NCI-H1436 treated with DMSO at 0.1 percent for 48 hours (cell line): ENCODE data around the gene DMRTC2.

Source experiments
- DNase-seq: peaks from one replicate; lab custom pipeline; 2025; lab: John Stamatoyannopoulos, UW

Gene DMRTC2

DNA sequence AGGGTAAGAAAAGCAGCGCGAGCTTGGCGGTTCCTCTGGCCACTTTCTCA, at the start of gene DMRTC2:
DMRTC2 (plus strand) TSS at position 42 of the 50 bp plus-strand sequence. CDS start 2,387 bp downstream, outside the sequence.
- no peak for DNase-seq

DNA sequence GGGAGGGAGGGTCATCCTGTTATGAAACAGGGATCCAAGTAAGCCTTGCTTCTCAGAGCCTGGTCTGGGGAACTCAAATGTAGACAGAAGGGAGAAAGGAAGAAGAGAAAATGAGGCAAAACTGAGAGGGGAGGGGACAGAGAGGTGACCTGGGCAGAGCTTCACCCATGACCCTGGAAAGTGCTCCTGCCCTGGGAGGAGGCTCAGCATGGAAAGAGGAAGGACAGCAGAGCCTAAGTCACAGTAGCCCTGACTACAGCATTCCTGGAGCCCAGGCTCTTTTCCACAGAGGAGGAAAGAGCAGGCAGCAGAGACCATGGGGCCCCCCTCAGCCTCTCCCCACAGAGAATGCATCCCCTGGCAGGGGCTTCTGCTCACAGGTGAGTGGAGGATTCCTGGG, 48.5 kb upstream of the DMRTC2 start, which contains the start of gene CEACAM3:
CEACAM3 (plus strand) TSS at position 226 of the 400 bp plus-strand sequence; CDS start at position 317, 91 bp downstream.
- DNase-seq: no peak

DNA sequence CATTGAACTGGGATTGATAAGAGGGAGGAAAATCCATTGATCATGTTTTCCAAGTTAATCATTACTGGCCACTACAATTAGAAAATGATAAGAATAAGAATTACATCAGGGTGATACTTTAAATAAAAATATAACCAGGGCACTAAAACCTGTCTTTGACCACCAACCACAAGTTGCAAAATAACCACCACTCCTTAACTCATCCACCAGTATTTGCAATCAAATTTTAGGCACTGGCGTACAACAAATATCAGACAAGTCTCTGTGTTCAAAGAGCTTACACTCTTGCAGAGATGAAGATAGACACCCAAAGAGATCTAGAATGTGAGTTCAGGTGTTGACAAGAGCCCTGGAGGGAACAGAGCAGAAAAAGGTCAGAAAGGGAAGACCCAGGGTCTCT, 47.9 kb upstream of the DMRTC2 start:
- DNase-seq: no peak

DNA sequence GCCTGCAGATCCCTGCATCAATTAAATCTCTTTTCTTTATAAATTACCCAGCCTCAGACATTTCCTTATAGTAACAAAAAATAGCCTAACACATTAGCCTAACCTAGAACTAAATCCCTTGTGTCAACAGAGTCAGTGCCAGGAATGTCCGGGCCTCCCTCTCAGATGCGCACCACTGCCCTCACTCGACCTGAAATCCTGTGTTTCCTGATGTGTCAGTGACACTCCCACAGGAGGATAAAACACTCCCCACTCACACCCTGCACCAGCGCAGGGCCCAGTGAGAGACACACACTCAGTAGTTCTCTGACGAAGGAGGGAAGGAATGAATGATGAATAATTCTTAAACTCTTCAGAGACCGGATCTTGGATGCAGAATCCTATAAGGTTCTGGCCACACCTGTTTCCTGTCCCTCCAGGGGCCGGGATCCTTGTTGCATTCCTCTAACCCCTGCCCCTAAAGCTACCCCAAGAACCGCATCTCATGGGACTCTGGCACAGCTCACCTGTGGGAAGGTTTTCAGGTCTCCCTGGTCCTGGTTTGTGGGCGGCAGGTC, 45.3 kb upstream of the DMRTC2 start:
- DNase-seq: no peak

DNA sequence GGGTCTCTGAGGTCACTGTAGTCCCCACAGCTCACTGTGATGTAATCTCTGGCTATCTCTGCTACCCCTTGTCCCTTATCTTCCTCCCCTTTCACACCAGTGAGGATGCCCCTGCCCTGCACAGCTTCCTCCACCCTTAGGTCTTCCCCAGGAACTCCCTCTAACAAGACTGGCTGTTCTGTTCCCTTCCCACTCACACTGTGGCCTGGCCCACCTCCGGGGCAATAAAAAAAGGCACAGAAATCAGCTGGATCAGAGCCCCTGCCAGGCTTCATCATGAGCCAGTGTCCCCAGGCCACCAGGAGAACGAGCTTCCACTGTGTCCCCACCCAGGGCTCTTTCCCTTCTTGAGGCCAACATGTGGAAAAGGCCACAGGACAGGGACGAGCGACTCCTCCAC, 43.8 kb upstream of the DMRTC2 start:
- no peak for DNase-seq

DNA sequence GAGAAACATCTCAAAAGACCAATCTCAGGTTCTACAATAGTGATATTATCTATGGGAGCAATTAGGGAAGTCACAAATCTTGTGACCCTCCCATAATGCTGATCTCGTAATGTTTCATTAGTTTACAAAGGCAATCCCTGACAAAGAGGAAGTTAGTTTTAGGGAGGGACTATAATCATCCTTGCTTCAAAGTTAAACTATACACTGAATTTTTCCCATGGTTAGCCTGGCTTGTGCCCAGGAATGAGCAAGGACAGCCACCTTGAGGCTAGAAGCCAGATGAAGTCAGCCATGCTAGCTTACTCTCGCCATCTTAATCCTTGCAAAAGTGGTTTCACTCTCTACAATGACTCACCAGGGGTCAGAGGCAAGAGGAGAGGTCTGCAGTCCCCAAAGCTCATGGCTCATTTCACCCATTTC, 43.0 kb upstream of the DMRTC2 start:
- no peak for DNase-seq

DNA sequence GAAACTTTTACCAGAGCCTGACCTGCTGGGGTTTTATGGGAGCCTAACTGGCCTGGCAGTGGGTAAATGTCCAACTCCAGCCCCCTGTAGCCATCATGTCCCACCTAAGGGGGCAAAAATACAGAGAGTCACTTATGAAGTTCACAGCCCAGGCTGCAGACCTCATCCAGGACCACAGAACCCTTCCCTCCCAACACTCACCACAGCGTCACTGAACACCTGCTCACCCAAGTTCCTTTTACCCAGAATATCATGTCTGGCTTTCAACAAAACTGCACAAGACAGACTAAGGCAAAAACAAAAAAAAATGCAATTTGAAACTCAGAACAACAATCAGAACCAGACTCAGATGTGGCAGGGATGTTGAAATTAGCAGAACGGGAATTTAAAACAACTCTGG, 42.1 kb upstream of the DMRTC2 start:
- DNase-seq: no peak

DNA sequence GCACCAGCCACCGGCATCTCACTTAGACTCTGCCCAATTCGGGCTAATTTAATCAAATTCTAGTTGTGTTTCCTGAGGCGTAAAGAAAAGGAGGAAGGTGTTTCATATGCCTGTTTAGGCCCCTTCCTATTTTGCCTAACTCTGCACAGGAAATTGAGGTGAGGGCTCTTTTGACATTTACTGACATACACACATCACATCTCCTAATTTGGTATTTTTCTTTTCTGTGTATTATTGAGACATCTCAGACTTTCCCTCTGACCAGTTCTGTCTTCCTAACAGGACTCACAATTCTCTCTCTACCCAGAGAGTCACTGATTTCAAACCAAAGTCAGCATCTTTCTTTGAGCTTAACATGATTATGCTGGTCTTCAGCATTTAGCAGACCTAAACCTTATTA, 40.5 kb upstream of the DMRTC2 start:
- DNase-seq: no peak

DNA sequence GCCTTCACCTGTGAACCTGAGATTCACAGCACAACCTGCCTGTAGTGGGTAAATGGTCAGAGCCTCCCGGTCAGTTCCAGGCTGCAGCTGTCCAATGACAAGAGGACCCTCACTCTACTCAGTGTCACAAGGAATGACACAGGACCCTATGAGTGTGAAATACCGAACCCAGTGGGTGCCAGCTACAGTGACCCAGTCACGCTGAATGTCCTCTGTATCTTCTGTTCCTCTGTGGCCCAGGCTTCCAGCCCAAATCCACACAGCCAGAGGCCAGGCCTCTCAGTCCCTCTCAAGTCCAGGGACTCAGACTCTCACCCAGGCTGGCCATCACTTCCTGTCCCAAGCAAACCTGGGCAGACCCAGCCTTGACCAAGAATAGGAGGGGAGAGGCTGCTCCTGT, 37.7 kb upstream of the DMRTC2 start:
- no peak for DNase-seq

DNA sequence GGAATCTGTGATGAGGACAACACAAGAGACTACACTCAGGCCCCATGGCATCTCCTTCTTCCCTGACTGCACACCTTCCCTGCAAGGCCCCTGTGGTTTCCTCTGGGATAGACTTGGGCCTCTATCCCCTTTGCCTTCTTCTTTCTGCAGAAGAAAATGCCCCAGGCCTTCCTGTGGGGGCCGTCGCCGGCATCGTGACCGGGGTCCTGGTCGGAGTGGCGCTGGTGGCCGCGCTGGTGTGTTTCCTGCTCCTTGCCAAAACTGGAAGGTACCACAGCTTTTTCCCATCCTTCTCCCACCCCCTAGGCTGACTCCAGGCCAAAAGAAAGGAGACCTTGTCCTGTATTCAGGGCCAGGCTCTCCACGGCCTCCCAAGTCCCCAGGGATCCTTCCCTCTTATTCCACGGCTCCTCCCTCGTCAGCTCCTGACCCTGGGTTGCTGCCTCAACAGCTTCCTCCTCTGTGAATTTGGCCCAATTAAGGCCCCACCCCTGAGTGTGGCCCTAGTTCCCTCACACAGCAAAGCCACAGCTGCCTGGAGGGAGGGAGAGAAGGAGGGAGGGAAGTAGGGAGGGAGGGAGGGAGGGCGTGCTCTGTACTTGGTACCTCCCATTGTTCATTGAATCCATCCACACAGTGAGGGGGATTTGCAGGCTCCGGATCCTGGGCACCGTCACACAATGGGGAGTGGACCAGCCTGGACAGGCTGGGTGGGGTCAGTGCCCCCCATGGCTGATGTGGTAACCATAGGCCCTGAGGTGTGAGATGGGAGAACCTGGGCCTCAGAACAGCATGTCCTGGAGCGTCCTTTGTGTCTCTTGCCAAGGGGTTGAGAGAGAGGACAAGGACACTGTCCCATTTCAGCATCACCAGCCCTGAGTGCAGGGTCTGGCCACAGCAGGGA, 35.9 kb upstream of the DMRTC2 start:
- no peak for DNase-seq

DNA sequence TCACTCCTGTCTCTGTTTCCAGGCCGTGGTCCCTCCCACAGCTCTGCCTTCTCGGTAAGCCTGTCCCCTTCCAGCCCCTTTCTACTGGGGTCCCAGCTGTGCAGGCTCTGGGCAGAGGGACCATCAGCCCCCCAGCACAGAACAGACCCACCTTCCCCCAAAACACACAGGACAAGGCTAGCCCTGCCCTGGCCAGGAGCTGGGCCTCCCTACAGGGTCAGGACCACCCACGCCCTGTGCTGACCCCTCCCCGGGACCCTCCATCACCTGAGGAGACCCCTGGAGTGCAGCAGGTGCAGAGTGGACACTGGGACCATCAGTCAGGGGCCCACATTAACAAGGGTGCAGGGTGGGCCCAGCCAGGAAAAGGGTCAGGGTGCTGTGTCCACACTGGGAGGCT, 34.5 kb upstream of the DMRTC2 start:
- no peak for DNase-seq

DNA sequence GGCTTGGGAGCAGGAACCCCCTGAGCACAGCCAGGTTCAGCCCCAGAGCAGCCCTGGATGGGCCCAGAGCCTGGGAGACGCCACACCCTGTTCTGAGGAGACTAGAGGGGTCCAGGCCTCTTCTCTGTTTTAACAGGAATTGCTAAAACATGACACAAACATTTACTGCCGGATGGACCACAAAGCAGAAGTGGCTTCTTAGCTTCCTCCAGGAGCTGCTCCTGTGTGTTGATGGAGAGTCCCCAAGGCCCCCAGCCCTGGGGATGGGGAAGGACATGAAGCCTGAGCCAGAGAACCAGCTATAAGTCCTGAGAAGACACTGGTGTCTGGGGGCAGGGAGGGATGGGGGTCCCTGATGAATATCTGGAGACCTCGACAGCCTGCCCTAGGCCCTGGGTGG, 33.8 kb upstream of the DMRTC2 start:
- DNase-seq: no peak

DNA sequence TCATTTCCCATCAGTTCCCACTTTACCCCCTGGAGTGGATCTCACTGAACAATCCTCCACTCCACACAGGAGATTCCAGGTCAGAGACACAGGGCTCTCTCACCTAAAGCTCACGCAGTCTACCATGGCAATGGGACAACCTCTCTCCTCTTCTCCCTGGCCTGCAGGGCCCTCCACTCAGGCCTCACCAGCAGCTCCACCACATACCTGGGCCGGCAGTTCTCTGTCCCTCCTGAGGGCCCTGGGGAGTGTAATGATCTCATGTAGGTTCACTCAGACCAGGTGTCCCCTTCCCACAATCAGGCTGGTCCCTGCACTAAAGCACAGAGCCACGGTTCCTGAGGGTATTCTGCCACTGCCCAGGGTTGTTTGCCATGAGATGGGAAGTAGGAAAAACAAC, 32.9 kb upstream of the DMRTC2 start:
- DNase-seq: no peak

DNA sequence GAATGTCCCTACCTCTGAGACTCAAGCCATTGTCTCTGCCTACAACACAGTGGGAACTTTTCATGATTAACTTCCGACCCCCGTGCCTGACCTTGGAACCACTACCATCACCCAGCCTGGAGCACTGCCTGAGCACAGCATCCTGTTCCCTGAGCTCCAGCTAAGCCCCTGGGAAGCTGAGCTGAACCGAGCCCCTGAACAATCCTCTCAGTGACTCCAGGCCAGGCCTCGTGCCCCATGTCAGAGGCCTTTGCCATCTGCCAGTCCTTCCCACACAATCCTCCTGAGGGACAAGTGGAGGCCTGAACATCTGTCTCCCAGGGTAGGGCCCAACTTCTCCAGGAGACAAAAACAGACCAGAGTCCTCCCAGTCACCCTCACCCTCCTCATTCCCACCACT, 30.9 kb upstream of the DMRTC2 start:
- no peak for DNase-seq

DNA sequence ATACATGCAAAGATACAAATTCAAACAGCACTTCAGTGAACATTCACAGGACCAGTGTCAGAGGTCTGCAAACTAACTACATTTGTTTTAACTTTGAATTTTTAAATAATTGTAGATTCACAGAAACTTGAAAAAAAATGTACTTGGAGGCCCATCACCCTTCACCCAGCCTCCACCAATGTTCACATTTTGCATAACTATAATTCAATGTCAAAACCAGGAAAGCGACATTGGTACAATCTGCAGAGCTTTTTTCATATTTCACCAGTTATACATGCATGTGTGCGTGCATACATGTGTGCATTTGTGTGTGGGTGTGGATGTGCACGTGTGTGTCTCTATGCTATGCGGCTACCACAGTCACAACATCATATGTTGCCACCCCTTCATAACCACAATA, 29.5 kb upstream of the DMRTC2 start:
- no peak for DNase-seq

DNA sequence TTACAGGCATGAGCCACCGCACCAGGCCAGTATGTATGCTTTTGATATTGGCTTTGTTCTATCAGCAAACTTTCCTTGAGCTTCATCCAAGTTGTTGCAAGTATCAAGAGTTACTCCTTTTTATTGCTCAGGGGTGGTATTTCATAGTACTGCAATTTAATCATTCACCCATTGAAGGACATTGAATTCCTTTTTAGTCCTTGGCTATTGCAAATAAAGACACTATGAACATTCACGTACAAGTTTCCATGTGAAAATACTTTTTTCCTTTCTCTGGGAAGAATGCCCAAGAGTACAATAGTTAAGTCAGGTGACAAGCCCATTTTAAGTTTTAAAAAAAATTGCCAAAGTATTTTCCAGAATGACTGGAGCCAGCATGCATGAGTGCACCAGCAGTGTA, 28.1 kb upstream of the DMRTC2 start:
- DNase-seq: no peak

DNA sequence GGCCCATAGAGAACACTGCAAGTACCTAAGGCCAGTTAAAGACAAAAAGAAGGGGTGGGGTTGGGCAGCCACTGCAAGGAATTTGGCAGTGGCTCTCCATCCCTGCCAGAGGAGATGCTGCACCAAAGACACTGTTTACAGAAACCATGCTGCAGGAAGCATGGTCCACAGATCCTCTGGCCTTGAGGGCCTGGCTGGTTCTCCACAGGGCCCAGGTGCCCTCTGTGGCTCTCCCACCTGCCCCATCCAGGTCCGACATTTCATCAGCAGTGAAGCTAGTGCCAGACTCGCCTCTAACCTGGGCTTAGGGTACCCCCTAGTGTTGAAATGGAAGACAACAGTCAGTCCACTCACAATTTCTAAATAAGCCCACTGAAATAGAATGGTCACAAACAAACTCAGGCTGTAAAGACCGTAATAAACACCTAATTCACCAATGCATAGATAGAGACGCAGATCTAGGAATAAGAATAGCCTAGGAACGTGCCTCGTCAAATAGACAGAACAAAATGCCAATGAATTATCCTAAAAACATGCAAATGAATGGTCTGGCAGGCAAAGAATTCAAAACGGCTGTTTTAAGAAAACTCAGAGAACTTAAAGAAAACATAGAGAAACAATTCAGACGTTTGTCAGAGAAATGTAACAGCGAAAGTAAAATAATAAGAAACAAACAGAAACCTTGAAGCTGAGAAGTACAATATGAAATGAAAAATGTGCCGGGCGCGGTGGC, 23.7 kb upstream of the DMRTC2 start:
- DNase-seq: no peak

DNA sequence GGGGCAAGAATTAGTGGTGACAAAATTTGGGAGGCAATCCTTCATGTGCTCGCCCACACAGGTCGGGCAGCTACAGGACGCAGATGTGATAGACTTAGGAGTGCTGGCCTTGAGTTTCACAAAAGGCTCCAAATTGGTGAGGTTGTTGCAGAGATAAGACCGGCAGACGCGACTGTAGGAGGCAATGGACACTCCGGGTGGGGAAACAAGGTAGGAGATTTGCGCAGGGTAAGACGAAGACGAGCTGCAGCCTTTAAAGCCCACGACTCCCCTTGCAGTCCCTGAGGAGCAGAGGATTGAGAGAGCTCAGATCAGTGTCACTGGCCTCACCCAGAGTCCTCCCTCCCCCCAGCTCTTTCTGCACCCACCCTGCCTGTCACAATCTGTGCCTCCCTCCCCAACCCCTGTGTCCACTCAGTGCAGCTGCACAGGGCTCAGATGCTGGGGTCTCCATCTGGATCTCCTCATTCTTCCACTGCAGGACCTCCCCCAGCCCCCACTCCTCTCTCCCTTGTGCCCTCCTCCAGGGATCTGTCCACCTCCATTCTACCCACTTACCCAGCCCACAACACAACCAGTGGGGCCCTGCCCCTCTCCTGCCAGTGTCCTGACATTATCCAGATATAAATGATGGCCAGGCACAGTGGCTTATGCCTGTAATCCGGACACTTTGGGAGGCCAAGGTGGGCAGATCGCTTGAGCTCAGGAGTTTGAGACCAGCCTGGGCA, 6.7 kb upstream of the DMRTC2 start:
- no peak for DNase-seq

DNA sequence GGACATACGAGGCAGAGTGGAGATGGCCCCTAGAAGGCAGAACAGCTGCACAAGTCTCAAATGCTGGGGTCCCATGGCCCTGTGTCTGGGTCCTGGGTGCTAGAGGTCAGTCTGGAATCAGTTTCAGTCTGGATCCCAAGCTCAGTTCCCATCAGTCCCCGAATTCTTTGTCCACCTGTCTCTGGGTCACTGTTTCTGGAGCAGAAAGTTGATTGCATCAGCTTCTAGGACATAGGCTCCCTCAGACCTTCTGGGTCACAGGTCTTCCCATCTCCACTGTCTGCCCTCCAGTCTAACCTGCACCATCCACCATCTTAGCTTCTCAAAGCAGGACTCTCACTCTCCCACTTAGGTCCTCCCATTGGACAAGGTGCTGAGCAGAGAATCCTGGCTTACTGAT, 5.6 kb upstream of the DMRTC2 start:
- no peak for DNase-seq

DNA sequence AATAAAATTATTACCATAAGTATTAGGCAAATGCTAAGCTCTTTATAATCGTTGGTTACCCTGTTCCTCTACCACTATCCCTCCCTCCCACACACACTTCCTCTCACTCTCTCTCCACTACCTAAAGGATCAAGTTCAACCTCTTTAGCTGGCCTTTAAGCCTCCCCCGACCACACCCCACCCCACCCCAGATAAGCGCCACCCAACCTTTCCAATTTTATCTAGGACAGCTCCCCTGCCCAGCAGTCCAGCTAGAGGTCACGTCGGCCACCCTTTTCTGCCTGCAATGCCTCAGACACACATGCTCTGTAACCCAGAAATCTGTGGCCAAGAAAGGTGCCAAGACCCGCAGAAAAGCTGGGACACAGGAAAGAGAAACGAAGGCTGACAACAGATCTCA, 1.5 kb upstream of the DMRTC2 start:
- no peak for DNase-seq

DNA sequence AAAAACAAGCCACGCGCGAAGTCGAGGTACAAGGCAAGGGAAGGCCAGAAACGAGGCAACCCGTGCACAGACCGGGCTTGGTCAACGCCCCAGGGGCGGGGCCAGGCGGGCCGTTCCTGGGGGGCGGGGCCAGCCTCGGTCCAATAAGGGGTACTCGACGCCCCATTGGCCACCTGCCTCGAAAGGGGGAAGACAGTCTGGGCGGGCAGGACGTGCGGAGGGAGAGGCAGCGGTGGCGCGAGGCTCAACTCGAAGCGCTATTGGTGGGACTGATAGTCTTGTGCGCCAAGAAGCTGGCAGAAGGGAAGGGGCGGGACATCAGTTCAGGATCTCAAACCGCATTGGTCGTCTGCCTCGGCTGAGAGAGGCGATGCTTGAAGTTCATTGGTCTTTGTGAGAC, 241 bp upstream of the DMRTC2 start, which contains the start of gene LYPD4:
LYPD4 (minus strand) TSS at position 83 of the 400 bp plus-strand sequence. CDS start 5,398 bp downstream, outside the sequence.
- DNase-seq: no peak

DNA sequence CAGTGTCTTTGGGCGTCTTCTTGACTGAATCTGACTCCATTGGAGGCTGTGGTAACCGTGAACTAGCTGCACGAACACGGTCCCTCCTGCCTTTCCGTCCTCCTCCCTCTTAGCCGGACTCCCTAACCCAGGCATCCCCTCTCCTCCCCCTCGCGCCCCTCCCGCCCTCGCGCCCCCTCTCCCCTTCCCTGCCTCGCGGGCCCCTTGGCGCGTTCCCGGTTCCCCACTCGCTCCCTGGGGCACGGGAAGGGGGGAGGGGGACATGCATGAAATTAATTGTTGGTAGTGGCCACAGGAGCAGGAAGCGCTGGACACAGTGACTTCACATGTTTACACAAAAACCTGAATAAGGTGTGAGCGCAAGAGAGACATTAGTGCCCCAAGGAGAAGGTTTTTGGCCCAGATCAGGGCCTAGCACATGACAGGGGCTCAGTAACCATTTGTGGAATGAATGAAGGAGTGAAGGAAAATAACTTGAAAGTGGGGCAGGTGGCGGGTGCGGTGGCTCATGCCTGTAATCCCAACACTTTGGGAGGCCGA, 279 bp downstream of the DMRTC2 start:
- DNase-seq: no peak
